ENCODE data around the gene HECTD3. TPM values are rescaled to one million over a fixed set of nuclear protein-coding genes. Genes with fewer than 3 reads are reported as not detected.

HECTD3 gene
- total RNA-seq, 4 donors from 2014 or later: 70.5 to 321 (median 133) TPM

- intact Hi-C loops (cut with DNase I; ENCODE audit: low total_unique reads): no loop called here
- H3K27ac ChIP-seq: no peak overlapping the region
- H3K4me3 ChIP-seq: no peak overlapping the region
- in situ Hi-C loops (cut with MboI; ENCODE audit: low pct_ligation_motif_present in 1 of 4, low pct_unique_long_range_greater_than_20kb in 1 of 4, low sequenced_read_pairs in 3 of 4): no loop called here
- no peak for TF ChIP-seq POLR2AphosphoS5 (IDR thresholded peaks at IDR 0.05)
- TF ChIP-seq POLR2A (IDR thresholded peaks at IDR 0.05): no peak
- no peak for TF ChIP-seq EP300 (IDR thresholded peaks at IDR 0.05; ENCODE audit: low read depth)
- no peak for TF ChIP-seq CTCF (IDR thresholded peaks at IDR 0.05)
- H3K27me3 ChIP-seq: no peaks in the 10 kb centered on the region
- WGBS, 2 donors (ENCODE audit: low coverage in 1 of 2): 76 to 79% methylated on average over 3 to 8 of the region's 8 CpGs
- peaks cover 0 to 17% (median 7%) of the 10 kb centered on the region in 4 donors for H3K4me1 ChIP-seq
- H3K9me3 ChIP-seq: no peaks in the 10 kb centered on the region
- no peak for DNase-seq
- no peaks in the 10 kb centered on the region for H3K36me3 ChIP-seq
These were observed 27.7 kb upstream of the HECTD3 start for GRCh38 chr1:45038661-45039364.

- no peaks in the 10 kb centered on the region for H3K36me3 ChIP-seq
- H3K9me3 ChIP-seq: no peaks in the 10 kb centered on the region
- H3K27ac ChIP-seq: no peak overlapping the region
- intact Hi-C loops (cut with DNase I; ENCODE audit: low total_unique reads) (no loop called here), in situ Hi-C loops (cut with MboI; ENCODE audit: low pct_ligation_motif_present in 1 of 4, low pct_unique_long_range_greater_than_20kb in 1 of 4, low sequenced_read_pairs in 3 of 4) (no loop called here)
- whole genome bisulfite sequencing, 2 donors (ENCODE audit: low coverage in 1 of 2): 42 to 47% methylated on average over 1 to 2 of the region's 2 CpGs
- H3K4me3 ChIP-seq: no peak overlapping the region
- DNase-seq: no peak
- H3K27me3 ChIP-seq: no peaks in the 10 kb centered on the region
- peaks cover 0 to 17% (median 7%) of the 10 kb centered on the region in 4 donors for H3K4me1 ChIP-seq
- TF ChIP-seq CTCF (IDR thresholded peaks at IDR 0.05) (no peak), POLR2AphosphoS5 (IDR thresholded peaks at IDR 0.05) (no peak), EP300 (IDR thresholded peaks at IDR 0.05; ENCODE audit: low read depth) (no peak), POLR2A (IDR thresholded peaks at IDR 0.05) (no peak)
These were observed 27.1 kb upstream of the HECTD3 start for GRCh38 chr1:45038240-45038639.

- no peaks in the 10 kb centered on the region for H3K27me3 ChIP-seq
- DNase-seq: no peak
- no peak overlapping the region for H3K27ac ChIP-seq
- peaks cover 0 to 17% (median 7%) of the 10 kb centered on the region in 4 donors for H3K4me1 ChIP-seq
- TF ChIP-seq EP300 (IDR thresholded peaks at IDR 0.05; ENCODE audit: low read depth) (no peak), CTCF (IDR thresholded peaks at IDR 0.05) (no peak)
- H3K9me3 ChIP-seq: no peaks in the 10 kb centered on the region
- no peak overlapping the region for H3K4me3 ChIP-seq
- in situ Hi-C loops (cut with MboI; ENCODE audit: low pct_ligation_motif_present in 1 of 4, low pct_unique_long_range_greater_than_20kb in 1 of 4, low sequenced_read_pairs in 3 of 4) (no loop called here), intact Hi-C loops (cut with DNase I; ENCODE audit: low total_unique reads) (no loop called here)
- H3K36me3 ChIP-seq: no peaks in the 10 kb centered on the region
These were observed 26.3 kb upstream of the HECTD3 start for GRCh38 chr1:45037456-45037855.

GRCh38 chr1:45035631-45036301 lies 24.6 kb upstream of the HECTD3 start:
- H3K4me1 ChIP-seq: peaks cover 0 to 13% (median 6%) of the 10 kb centered on the region in 4 donors
- in situ Hi-C loops (cut with MboI; ENCODE audit: low pct_ligation_motif_present in 1 of 4, low pct_unique_long_range_greater_than_20kb in 1 of 4, low sequenced_read_pairs in 3 of 4): no loop called here
- WGBS, 2 donors (ENCODE audit: low coverage in 1 of 2): 90 to 94% methylated on average over 2 to 7 of the region's 7 CpGs
- no peaks in the 10 kb centered on the region for H3K9me3 ChIP-seq
- no peaks in the 10 kb centered on the region for H3K27me3 ChIP-seq
- intact Hi-C loops (cut with DNase I; ENCODE audit: low total_unique reads): no loop called here
- no peak for DNase-seq
- H3K4me3 ChIP-seq: no peak overlapping the region
- TF ChIP-seq POLR2A (IDR thresholded peaks at IDR 0.05) (no peak), CTCF (IDR thresholded peaks at IDR 0.05) (no peak), EP300 (IDR thresholded peaks at IDR 0.05; ENCODE audit: low read depth) (no peak), POLR2AphosphoS5 (IDR thresholded peaks at IDR 0.05) (no peak)
- no peak overlapping the region for H3K27ac ChIP-seq
- H3K36me3 ChIP-seq: no peaks in the 10 kb centered on the region
